HCT116 (cell line): ENCODE data around the gene CMIP. TPM values are rescaled to one million over a fixed set of nuclear protein-coding genes. Genes with fewer than 3 reads are reported as not detected.

Experiments
- ATAC-seq: fragments of 200-7000 bp; cut with Tn5 transposase; 2 replicates; pipeline ENCODE4 v1.9.1; 2020; ENCODE audit warnings: mild to moderate bottlenecking, moderate library complexity
- BruUV-seq: library from RNA; stranded (reverse); fragments of 400-500 nt; replicated peaks from 2 replicates; lab custom pipeline; 2021; lab: Mats Ljungman, UMichigan
- CTCF ChIA-PET: fragments of 300-600 bp; sonication (Branson Sonifier 250); formaldehyde crosslinking; loops from one replicate; lab custom pipeline; 2021; ENCODE audit warnings: antibody characterized with exemption; lab: Charles Lee
- POLR2A ChIA-PET: fragments of 300-600, 350-600 bp; sonication (Branson Sonifier 250); formaldehyde crosslinking; loops from one replicate; lab custom pipeline; 2021; ENCODE audit warnings: antibody characterized with exemption; lab: Charles Lee
- RAD21 ChIA-PET, 2 experiments: fragments of 300-600 bp; sonication (Branson Sonifier 250); formaldehyde crosslinking; loops; one replicate each; lab custom pipeline; 2023; ENCODE audit warnings: low total read pairs in 2 of 2; ENCODE audit not compliant: uncharacterized antibody in 2 of 2, unreplicated experiment in 2 of 2, low non-redundant PET in 1 of 2; lab: Charles Lee
- DNase-seq: peaks from one replicate; pipeline ENCODE4 v3.0.0-alpha.2; 2010; ENCODE audit warnings: low read depth, low spot score
- H2AFZ ChIP-seq: fragments of 200-600 bp; shearing (Covaris generic), sonication (generic); 2 replicates; pipeline ENCODE4 v1.6.1; 2017; ENCODE audit warnings: low read depth, mixed run types, mixed read lengths, antibody characterized with exemption, low read length; ENCODE audit not compliant: poor library complexity, severe bottlenecking
- H3K27ac ChIP-seq: 2 replicates; pipeline ENCODE4 v1.5.1; 2012; ENCODE audit warnings: low read depth, low read length
- H3K27me3 ChIP-seq: fragments of 200-600 bp; sonication (generic); 2 replicates; pipeline ENCODE4 v1.6.1; 2016; ENCODE audit warnings: mixed run types, low read length, mixed read lengths; ENCODE audit not compliant: insufficient read depth
- H3K36me3 ChIP-seq, 2 experiments: fragments of 200-500 bp in 1 of 2; fragments of 200-600 bp in 1 of 2; sonication (Bioruptor generic) in 1 of 2; sonication (generic) in 1 of 2; 2 replicates each; pipeline versions ENCODE4 v1.5.1 to v1.6.1; 2014 to 2016; ENCODE audit warnings: low read length in 2 of 2, inconsistent platforms in 1 of 2, mixed read lengths in 1 of 2, mixed run types in 1 of 2; ENCODE audit not compliant: insufficient read depth in 2 of 2, control insufficient read depth in 1 of 2
- H3K4me1 ChIP-seq, 2 experiments: fragments of 200-600 bp in 1 of 2; sonication (generic) in 1 of 2; 2 replicates each; pipeline versions ENCODE4 v1.5.1 to v1.6.1; 2012 to 2017; ENCODE audit warnings: low read length in 2 of 2, inconsistent platforms in 1 of 2, mild to moderate bottlenecking in 1 of 2, mixed read lengths in 1 of 2, mixed run types in 1 of 2, moderate library complexity in 1 of 2; ENCODE audit not compliant: insufficient read depth in 2 of 2, control insufficient read depth in 1 of 2
- H3K4me2 ChIP-seq: fragments of 200-600 bp; sonication (generic); 2 replicates; pipeline ENCODE4 v1.6.1; 2017; ENCODE audit warnings: mixed run types, low read length, mixed read lengths
- H3K4me3 ChIP-seq, 2 experiments: fragments of 200-600 bp in 1 of 2; sonication (generic) in 1 of 2; replicated peaks in 1 of 2; 2 replicates each; pipeline ENCODE4 v1.5.1; 2011 to 2016; ENCODE audit warnings: low read length in 2 of 2, control low read depth in 1 of 2, low read depth in 1 of 2, mild to moderate bottlenecking in 1 of 2, mixed read lengths in 1 of 2, mixed run types in 1 of 2
- H3K79me2 ChIP-seq: fragments of 200-600 bp; sonication (generic); 2 replicates; pipeline ENCODE4 v1.6.1; 2017; ENCODE audit warnings: mild to moderate bottlenecking, mixed run types, low read length, moderate library complexity, mixed read lengths; ENCODE audit not compliant: insufficient read depth
- H3K9ac ChIP-seq: fragments of 200-600 bp; sonication (generic); 2 replicates; pipeline ENCODE4 v1.6.1; 2016; ENCODE audit warnings: low read length, mixed read lengths
- H3K9me2 ChIP-seq: fragments of 200-600 bp; sonication (generic), shearing (Covaris generic); 2 replicates; pipeline ENCODE4 v1.6.1; 2017; ENCODE audit warnings: mixed run types, mild to moderate bottlenecking, moderate library complexity; ENCODE audit not compliant: insufficient read depth
- H3K9me3 ChIP-seq, 2 experiments: fragments of 200-500 bp in 1 of 2; fragments of 200-600 bp in 1 of 2; sonication (Bioruptor generic) in 1 of 2; sonication (generic) in 1 of 2; 2 replicates each; pipeline ENCODE4 v1.6.1; 2014 to 2017; ENCODE audit warnings: low read length in 2 of 2, mixed read lengths in 2 of 2, inconsistent platforms in 1 of 2, low read depth in 1 of 2, mild to moderate bottlenecking in 1 of 2, mixed run types in 1 of 2, moderate library complexity in 1 of 2; ENCODE audit not compliant: control insufficient read depth in 1 of 2, insufficient read depth in 1 of 2
- H4K20me1 ChIP-seq: fragments of 200-600 bp; sonication (generic), shearing (Covaris generic); 2 replicates; pipeline ENCODE4 v1.6.1; 2017; ENCODE audit warnings: mixed run types, mild to moderate bottlenecking, moderate library complexity; ENCODE audit not compliant: insufficient read depth
- CEBPB ChIP-seq: IDR thresholded peaks from 2 replicates; pipeline ENCODE4 v1.6.1; 2012; ENCODE audit warnings: low read depth
- CTCF ChIP-seq, 3 experiments: fragments of 200-600 bp in 1 of 3; sonication (generic) in 1 of 3; IDR thresholded peaks in 2 of 3; conservative IDR thresholded peaks in 1 of 3; 2 replicates each; pipeline ENCODE4 v1.5.1; 2012 to 2017; ENCODE audit warnings: low read depth in 2 of 3, low read length in 2 of 3, antibody characterized with exemption in 1 of 3, borderline replicate concordance in 1 of 3, control low read depth in 1 of 3, mild to moderate bottlenecking in 1 of 3, mixed read lengths in 1 of 3, mixed run types in 1 of 3, moderate library complexity in 1 of 3; ENCODE audit not compliant: insufficient read depth in 1 of 3
- ELF1 ChIP-seq: IDR thresholded peaks from 2 replicates; pipeline ENCODE4 v1.6.1; 2012; ENCODE audit warnings: low read depth, borderline replicate concordance
- EZH2 ChIP-seq: fragments of 200-600 bp; sonication (generic); IDR thresholded peaks from 2 replicates; pipeline ENCODE4 v1.6.1; 2017; ENCODE audit warnings: antibody characterized with exemption, mixed run types
- JUND ChIP-seq: IDR thresholded peaks from 2 replicates; pipeline ENCODE4 v1.6.1; 2012
- RAD21 ChIP-seq: IDR thresholded peaks from 2 replicates; pipeline ENCODE4 v1.6.1; 2012; ENCODE audit warnings: low read depth, mild to moderate bottlenecking
- TCF7L2 ChIP-seq: IDR thresholded peaks from 2 replicates; pipeline ENCODE4 v1.7.0; 2011; ENCODE audit warnings: borderline replicate concordance, inconsistent platforms; ENCODE audit not compliant: insufficient read depth, insufficient read length; ENCODE audit errors: extremely low read depth
- intact Hi-C: fragments of 100-400 bp; cut with micrococcal nuclease; formaldehyde crosslinking; loops from 2 replicates; pipeline ENCODE4 v1.10.0; 2022
- total RNA-seq: library from RNA; stranded (reverse); gene quantifications from one replicate; pipeline ENCODE4 v1.2.1, GENCODE V29; 2021; ENCODE audit not compliant: unreplicated experiment

CMIP gene
- total RNA-seq, 1 experiment from 2014 or later: 64.6 TPM

- ChIA-PET RAD21 (no interaction called here), CTCF (no interaction called here), POLR2A (no interaction called here)
- H3K4me2 ChIP-seq: peak overlapping the region; percentile 30
- no TSS peak for BruUV-seq
- peaks cover 37 to 77% of the 10 kb centered on the region in 2 experiments for H3K4me1 ChIP-seq
- H4K20me1 ChIP-seq: 0 out of 2 replicates have a peak, but pooled peaks cover 3% of the 10 kb centered on the region
- peaks cover 9 to 24% of the 10 kb centered on the region in 2 experiments for H3K36me3 ChIP-seq
- H3K27ac ChIP-seq: peak overlapping the region; percentile 43; the same call in 1 of the 2 replicates
- H3K27me3 ChIP-seq: no peaks in the 10 kb centered on the region
- DNase-seq (no peak), ATAC-seq (no peak)
- no peaks in the 10 kb centered on the region for H3K9me2 ChIP-seq
- TF ChIP-seq JUND: no peak
- TF ChIP-seq EZH2: no peak
- no peak for TF ChIP-seq RAD21
- TF ChIP-seq ELF1: no peak
- TF ChIP-seq CTCF (IDR thresholded peaks at IDR 0.05 in 2 of 3, conservative IDR thresholded peaks at IDR 0.05 in 1 of 3; ENCODE audit: borderline replicate concordance in 1 of 3, insufficient read depth in 1 of 3, low read depth in 2 of 3, low read length in 2 of 3): no peak
- TF ChIP-seq TCF7L2: no peak
- no peak for TF ChIP-seq CEBPB
- H2AFZ ChIP-seq: no peak overlapping the region
- H3K9me3 ChIP-seq: no peaks in the 10 kb centered on the region
- H3K79me2 ChIP-seq: no peaks in the 10 kb centered on the region
- no peak overlapping the region for H3K4me3 ChIP-seq
- H3K9ac ChIP-seq: peak overlapping the region; percentile 19
- intact Hi-C loops: no loop called here
These were observed 263.8 kb downstream of the CMIP start for GRCh38 chr16:81708266-81709015.
